Fibroblast of skin of right quadriceps (primary cell): ENCODE data around the gene COL25A1.

ENCODE experiments used
- DNase-seq: peaks from one replicate; pipeline ENCODE4 v3.0.0-alpha.2; 2013

Gene COL25A1

GRCh38 chr4:109291707-109292238 is 10.7 kb downstream of the COL25A1 start:
- DNase-seq = no peak

GRCh38 chr4:109290918-109291317 is 11.5 kb downstream of the COL25A1 start:
- DNase-seq = no peak

DNA sequence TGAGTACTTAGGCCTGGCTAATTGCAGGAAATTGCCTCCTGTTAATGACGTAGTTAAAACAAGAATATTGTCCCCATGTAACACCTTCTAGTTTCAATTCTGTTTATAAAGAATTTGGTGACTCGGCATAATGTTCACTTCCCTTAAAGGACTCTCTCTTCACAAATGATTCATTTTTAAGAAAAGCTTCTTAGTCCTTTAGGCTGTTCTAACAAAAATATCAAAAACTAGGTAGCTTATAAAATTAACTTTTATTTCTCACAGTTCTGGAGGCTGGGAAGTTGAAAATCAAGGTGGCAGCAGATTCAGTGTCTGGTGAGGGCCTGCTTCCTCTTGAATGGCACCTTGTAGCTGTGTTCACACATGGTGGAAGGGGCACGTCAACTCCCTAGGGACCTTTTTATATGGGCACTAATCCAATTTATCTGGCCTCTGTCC is 23.8 kb downstream of the COL25A1 start:
- DNase-seq = no peak

DNA sequence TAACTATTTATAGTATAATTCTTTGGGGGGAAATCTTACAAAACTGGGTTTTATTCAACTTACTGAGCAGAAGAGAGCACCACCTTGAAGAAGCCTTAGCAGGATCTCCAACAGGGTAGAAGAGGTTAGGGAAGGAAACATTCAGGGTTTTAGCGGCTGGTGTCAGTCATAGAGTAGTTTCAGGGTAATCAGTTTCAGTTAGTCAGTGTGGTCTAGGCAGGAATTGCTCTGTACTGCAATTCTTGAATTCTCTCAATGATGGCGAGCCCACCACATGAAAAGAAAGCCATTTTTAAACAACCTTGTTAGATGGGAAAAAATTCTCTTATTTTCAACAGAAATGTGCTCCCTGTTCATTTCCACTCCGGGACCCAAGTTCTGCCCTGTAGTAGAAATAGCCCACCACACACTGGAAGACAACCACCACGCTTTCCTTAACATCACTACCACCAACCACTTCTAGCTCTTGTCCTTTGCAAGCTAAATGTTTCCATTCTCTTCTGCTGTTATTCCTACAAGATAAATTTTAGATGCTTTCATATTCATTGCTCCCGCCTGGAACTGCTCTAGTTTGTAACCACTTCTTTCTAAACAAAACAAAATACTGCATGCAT is 25.9 kb downstream of the COL25A1 start:
- no peak for DNase-seq

GRCh38 chr4:109275066-109275745 is 27.3 kb downstream of the COL25A1 start:
- no peak for DNase-seq

DNA sequence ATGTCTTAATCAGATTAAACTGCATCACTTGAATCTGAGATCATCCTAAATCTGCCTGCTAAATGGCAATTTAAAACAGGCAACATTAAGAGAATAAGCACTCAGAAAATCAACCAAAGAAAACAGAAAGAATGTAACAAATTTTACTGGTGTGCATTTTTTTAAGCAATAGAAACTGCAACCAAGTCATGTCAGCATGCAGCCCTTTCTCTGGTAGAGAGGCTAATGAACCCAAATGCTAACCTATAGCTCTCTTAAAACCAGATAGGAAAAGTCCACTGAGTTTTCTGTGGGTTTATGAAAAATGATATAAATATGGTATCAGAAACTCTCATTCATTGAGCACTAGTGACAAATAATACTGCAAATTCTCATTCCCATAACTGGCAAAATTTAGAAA is 35.6 kb downstream of the COL25A1 start:
- no peak for DNase-seq

- DNase-seq = no peak
Measured at GRCh38 chr4:109266236-109266635, 36.2 kb downstream of the COL25A1 start.

DNA sequence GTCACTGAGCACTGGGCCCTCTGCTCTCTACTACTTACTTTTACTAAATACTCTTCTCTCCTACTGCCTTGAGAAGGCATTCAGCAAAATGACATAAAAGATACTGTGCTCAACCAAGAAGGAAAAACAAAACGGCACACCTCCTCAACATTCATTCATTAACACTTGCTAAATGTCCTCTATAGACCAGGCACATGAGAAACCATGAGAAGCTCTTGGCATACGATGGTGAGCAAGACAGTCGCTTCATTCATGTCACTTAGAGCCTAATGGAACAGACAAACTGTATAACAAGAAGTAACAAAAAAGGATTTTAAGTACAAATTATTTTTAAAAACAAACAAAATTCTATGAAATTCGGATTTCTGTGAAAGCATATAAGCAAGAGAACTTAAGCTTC is 38.7 kb downstream of the COL25A1 start:
- DNase-seq = no peak

DNA sequence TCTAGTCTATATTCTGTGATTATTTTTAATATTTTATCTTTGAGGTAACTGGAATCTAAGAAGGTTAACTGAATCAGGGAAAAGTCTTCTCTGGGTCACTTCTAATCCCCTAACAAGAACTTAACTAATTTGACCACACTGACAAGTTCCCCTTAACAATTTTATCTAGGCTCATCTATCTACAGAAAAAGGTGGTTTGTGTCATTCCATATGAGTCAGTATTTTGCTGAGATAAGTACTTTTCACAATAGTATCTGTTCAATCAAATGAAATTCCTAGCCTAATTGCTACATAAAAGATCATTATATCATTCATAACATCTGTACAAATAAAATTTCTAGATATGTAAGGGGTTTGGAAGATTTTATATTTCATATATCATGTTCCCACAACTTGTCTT is 45.6 kb downstream of the COL25A1 start:
- no peak for DNase-seq

DNA sequence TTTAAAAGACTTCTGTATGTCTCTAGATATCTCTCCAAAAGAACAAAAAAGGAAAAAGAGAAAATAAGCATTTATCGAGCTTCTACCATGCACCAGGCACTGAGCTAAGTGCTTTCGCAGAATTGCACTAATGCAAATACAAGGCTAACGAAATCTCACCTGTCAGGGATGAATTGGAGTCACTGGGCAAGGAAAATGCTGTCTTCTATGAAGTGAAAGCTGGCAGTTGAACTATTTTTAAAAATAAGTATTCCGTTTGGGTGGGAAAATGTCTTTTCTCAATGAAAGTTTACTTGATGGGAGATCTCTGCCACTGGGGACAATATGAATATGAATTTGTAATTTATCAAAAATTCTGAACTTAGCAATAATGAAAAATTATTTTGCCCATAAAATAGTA is 47.6 kb downstream of the COL25A1 start:
- DNase-seq = no peak

- no peak for DNase-seq
Measured at GRCh38 chr4:109251396-109251795, 51.1 kb downstream of the COL25A1 start.

- DNase-seq = no peak
Measured at GRCh38 chr4:109248322-109248900, 54.0 kb downstream of the COL25A1 start.

DNA sequence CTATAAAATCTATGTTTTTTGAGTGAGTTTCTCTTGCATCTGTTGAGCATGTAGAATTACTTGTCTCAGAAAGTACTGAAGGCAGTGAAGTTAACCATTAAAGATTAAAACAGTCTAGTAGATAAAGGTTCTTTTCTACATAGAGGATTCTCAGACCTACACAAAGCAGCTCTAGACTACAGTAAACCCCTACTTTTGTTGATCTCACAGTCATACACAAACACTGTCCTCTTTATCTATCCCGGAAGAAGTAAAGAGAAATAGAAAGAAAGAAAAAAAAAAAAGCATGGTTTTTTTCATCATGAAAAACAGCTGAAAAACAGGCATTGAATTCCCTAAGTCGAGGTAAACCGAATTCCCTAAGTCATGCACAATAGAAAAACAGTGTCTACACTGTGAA is 58.6 kb downstream of the COL25A1 start:
- DNase-seq = no peak

DNA sequence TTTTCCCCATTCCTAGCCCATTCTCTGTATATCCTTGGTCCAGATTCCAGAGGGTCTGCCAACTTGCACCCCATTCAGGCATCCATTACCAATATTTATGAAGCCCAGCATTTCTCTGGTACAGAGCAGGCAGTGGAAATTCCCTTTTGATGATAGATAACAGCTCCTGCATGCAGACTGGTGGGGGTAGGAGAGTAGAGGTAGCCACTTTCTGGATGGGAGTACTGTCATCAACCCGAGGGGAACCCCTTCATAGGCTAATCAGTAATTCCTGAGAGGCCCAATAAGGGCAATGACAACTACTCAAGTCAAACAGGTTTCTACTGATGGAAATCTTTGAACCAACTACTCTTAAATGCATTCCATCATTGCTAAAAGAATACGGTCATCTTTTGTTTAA is 63.7 kb downstream of the COL25A1 start:
- DNase-seq = no peak

DNA sequence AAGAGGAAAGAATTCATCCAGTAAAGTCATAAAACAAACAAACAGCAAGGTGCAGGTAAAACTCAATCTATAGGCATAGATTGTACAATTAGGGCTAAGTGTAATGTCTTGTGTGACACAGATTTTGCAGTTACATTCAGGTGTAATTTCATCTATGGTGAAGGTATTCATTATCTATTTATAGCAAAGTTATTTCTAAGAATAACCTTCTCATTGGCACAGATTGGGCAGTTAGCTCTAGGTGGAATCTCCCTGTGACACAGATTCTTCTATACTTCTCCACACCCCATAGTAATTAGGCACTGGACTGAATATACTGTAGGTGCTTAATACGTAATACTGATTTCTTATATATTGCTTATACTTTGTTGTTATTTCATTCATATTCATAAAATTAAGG is 66.8 kb downstream of the COL25A1 start:
- no peak for DNase-seq

GRCh38 chr4:109234596-109234995 is 67.9 kb downstream of the COL25A1 start:
- DNase-seq = no peak

DNA sequence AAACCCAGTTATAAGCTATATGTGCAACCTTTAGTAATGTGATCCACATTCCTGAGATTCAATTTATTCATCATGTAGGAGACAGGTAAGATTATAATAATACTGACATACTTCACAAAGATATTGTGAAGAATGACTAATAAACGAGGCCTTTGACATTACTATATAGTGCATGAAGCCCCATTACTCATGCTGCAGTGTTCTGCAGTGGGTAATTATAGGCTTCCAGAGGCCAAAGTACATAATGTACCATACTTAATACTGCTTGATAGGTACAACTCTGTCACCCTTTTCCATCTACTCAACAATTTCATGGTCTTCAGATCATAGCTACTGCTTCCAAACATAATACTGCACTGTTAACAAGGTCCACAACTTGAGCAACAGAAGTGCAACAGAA is 68.9 kb downstream of the COL25A1 start:
- DNase-seq = no peak

- DNase-seq = peak; percentile 9
Measured at GRCh38 chr4:109232681-109233080, 69.8 kb downstream of the COL25A1 start.

- no peak for DNase-seq
Measured at GRCh38 chr4:109231331-109231730, 71.1 kb downstream of the COL25A1 start.

GRCh38 chr4:109229028-109229427 is 73.4 kb downstream of the COL25A1 start:
- no peak for DNase-seq

DNA sequence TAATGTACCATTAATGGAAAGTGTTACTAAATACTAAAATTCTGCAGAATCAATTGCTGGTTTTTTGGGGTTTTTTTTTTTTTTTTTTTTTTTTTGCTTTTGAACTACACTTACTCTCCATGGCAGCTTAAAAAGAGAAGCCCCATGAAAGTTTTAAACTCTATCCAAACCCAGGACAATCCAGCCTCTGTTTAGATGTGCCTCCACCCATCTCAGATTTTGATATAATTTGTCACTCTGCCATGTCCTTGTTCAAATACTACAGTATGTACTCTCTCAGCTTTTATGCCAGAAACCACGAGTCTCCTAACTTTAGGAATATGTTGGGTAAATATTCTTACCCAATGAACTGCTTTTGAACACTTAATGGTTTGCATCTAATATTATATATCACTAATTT is 84.2 kb downstream of the COL25A1 start:
- DNase-seq = no peak

DNA sequence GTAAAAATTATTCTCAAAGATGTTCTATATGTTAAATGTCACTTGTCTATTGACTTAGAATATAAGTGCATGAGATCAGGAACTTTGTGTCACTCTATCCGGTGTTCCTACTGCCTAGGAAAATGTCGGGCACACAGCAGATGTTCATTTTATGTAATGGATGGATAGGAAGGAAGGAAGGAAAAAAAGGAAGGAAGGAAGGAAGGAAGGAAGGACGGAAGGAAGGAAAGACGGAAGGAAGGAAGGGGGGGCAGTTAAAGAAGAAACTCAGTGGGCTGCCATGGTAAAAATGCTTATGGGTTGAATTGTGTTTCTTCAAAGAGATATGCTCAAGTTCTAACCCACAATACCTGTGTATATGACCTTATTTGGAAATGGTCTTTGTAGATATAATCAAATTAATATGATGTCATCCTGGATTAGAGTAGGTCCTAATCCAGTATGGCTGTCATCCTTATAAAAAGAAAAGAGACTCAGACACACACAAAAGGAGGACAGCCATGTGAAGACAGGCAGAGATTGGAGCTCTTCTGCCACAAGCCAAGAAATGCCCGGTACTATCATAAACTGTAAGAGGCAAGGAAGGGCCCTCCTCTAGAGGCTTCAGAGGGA is 86.3 kb downstream of the COL25A1 start:
- no peak for DNase-seq

DNA sequence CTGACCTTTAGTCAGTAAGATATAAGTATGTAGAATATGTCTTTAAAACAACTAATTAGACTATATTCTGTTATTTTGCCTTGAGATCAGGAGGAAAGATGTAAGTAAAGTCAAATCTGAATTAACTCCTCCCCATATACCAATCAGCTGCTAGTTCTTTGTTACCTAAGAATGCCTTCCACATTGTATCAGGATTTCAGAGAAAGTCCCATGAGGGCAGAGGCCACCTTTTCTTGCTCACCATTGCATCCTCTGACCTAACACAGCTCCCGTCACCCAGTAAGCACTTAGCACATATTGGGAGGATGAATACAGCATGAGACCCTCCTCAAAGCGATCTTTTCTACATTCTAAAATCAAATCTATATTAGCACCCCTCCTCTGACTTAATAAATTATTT is 87.0 kb downstream of the COL25A1 start:
- DNase-seq = no peak
